SIG-M5 (cell line): ENCODE data around the gene IL5.

ENCODE experiments used
- DNase-seq: peaks from one replicate; lab custom pipeline; 2025; lab: John Stamatoyannopoulos, UW

The IL5 gene

GRCh38 chr5:132498152-132498551 lies 45.2 kb downstream of the IL5 start:
- no peak for DNase-seq

GRCh38 chr5:132497488-132497997 lies 45.8 kb downstream of the IL5 start:
- DNase-seq = no peak

- no peak for DNase-seq
Observed at GRCh38 chr5:132496631-132497487, 46.5 kb downstream of the IL5 start.

GRCh38 chr5:132496191-132496630 lies 47.1 kb downstream of the IL5 start:
- peak; percentile 37 for DNase-seq

- DNase-seq = peak; percentile 45
Observed at GRCh38 chr5:132495667-132496190, 47.6 kb downstream of the IL5 start.

GRCh38 chr5:132493821-132494220 lies 49.5 kb downstream of the IL5 start:
- DNase-seq = no peak

- no peak for DNase-seq
Observed at GRCh38 chr5:132493241-132493640, 50.1 kb downstream of the IL5 start.

- DNase-seq = no peak
Observed at GRCh38 chr5:132492386-132493125, 50.8 kb downstream of the IL5 start.
